SK-N-SH (cell line): ENCODE results near the gene GRM8. TPM values are rescaled to one million over a fixed set of nuclear protein-coding genes. Genes with fewer than 3 reads are reported as not detected.

ENCODE experiments used
- CTCF ChIA-PET: fragments of 300-600, 350-600 bp; formaldehyde crosslinking; extraction: SDS; loops from one replicate; lab custom pipeline; 2021; lab: Yijun Ruan, JAX
- POLR2A ChIA-PET: fragments of 350-600 bp; sonication (Branson Sonifier 250); formaldehyde crosslinking; extraction: SDS; loops from one replicate; lab custom pipeline; 2020; ENCODE audit warnings: antibody characterized with exemption, inconsistent platforms; lab: Yijun Ruan, JAX
- DNase-seq: peaks from one replicate; pipeline ENCODE4 v3.0.0; 2012
- H2AFZ ChIP-seq: fragments of 200-600 bp; sonication (generic); 2 replicates; pipeline ENCODE4 v1.8.1; 2016; ENCODE audit warnings: antibody characterized with exemption, mild to moderate bottlenecking, low read depth
- H3F3A ChIP-seq: fragments of 200-600 bp; sonication (generic); replicated peaks from 2 replicates; pipeline ENCODE3; 2016; ENCODE audit warnings: antibody characterized with exemption, mild to moderate bottlenecking; ENCODE audit not compliant: insufficient read depth
- H3K27ac ChIP-seq, 2 experiments: fragments of 200-500 bp in 1 of 2; fragments of 200-600 bp in 1 of 2; sonication (Bioruptor generic) in 1 of 2; sonication (generic), shearing (Covaris generic) in 1 of 2; 2 replicates each; pipeline versions ENCODE4 v1.5.1 to v1.6.1; 2014 to 2016; ENCODE audit warnings: low read depth in 2 of 2, inconsistent platforms in 1 of 2, low read length in 1 of 2, mild to moderate bottlenecking in 1 of 2, mixed read lengths in 1 of 2
- H3K27me3 ChIP-seq: fragments of 200-600 bp; sonication (generic), shearing (Covaris generic); 2 replicates; pipeline ENCODE4 v1.6.1; 2016; ENCODE audit warnings: mixed run types; ENCODE audit not compliant: insufficient read depth
- H3K36me3 ChIP-seq, 2 experiments: fragments of 200-500 bp in 1 of 2; fragments of 200-600 bp in 1 of 2; sonication (Bioruptor generic) in 1 of 2; sonication (generic) in 1 of 2; replicated peaks in 1 of 2; 2 replicates each; pipeline versions ENCODE3 to v1.5.1; 2014 to 2016; ENCODE audit warnings: low read length in 1 of 2, mild to moderate bottlenecking in 1 of 2; ENCODE audit not compliant: insufficient read depth in 2 of 2, control insufficient read depth in 1 of 2
- H3K4me1 ChIP-seq, 2 experiments: fragments of 200-500 bp in 1 of 2; fragments of 200-600 bp in 1 of 2; sonication (Bioruptor generic) in 1 of 2; sonication (generic), shearing (Covaris generic) in 1 of 2; 2 replicates each; pipeline versions ENCODE4 v1.5.1 to v1.6.1; 2014 to 2016; ENCODE audit warnings: low read depth in 1 of 2, low read length in 1 of 2, mixed run types in 1 of 2; ENCODE audit not compliant: insufficient read depth in 2 of 2, control insufficient read depth in 1 of 2
- H3K4me2 ChIP-seq: fragments of 200-600 bp; sonication (generic), shearing (Covaris generic); 2 replicates; pipeline ENCODE4 v1.6.1; 2017; ENCODE audit warnings: mixed run types
- H3K4me3 ChIP-seq, 2 experiments: fragments of 200-500 bp in 1 of 2; fragments of 200-600 bp in 1 of 2; sonication (Bioruptor generic) in 1 of 2; sonication (generic), shearing (Covaris generic) in 1 of 2; 2 replicates each; pipeline versions ENCODE4 v1.5.1 to v1.8.1; 2014 to 2016; ENCODE audit warnings: low read depth in 2 of 2, inconsistent platforms in 1 of 2, low read length in 1 of 2, mild to moderate bottlenecking in 1 of 2, mixed read lengths in 1 of 2, moderate library complexity in 1 of 2
- H3K79me2 ChIP-seq: fragments of 200-600 bp; sonication (generic); 2 replicates; pipeline ENCODE4 v1.8.1; 2017; ENCODE audit warnings: mild to moderate bottlenecking; ENCODE audit not compliant: insufficient read depth
- H3K9ac ChIP-seq: fragments of 200-600 bp; sonication (generic); 2 replicates; pipeline ENCODE4 v1.6.1; 2017; ENCODE audit warnings: mixed run types
- H3K9me2 ChIP-seq: fragments of 200-600 bp; sonication (generic); 2 replicates; pipeline ENCODE4 v1.6.1; 2017; ENCODE audit warnings: mixed run types
- H3K9me3 ChIP-seq: fragments of 200-600 bp; sonication (generic); 2 replicates; pipeline ENCODE4 v1.6.1; 2017; ENCODE audit warnings: mixed run types, mild to moderate bottlenecking, moderate library complexity
- H4K20me1 ChIP-seq: fragments of 200-600 bp; sonication (generic); 2 replicates; pipeline ENCODE4 v1.6.1; 2017; ENCODE audit warnings: mild to moderate bottlenecking, mixed run types; ENCODE audit not compliant: insufficient read depth
- EP300 ChIP-seq, 2 experiments: IDR thresholded peaks; 2 replicates each; pipeline versions ENCODE4 v1.4.0 to v1.6.1; 2012; ENCODE audit warnings: borderline replicate concordance in 1 of 2, low read depth in 1 of 2, low read length in 1 of 2
- EZH2phosphoT487 ChIP-seq: fragments of 200-600 bp; sonication (generic); IDR thresholded peaks from 2 replicates; pipeline ENCODE4 v1.6.1; 2017; ENCODE audit warnings: low read depth, mixed run types, mild to moderate bottlenecking, antibody characterized with exemption, moderate library complexity, borderline replicate concordance
- FOSL2 ChIP-seq: IDR thresholded peaks from 2 replicates; pipeline ENCODE4 v1.4.0; 2012; ENCODE audit warnings: low read depth, mild to moderate bottlenecking, moderate library complexity, borderline replicate concordance
- GABPA ChIP-seq: IDR thresholded peaks from 2 replicates; pipeline ENCODE4 v1.4.0; 2012; ENCODE audit warnings: low read depth, mild to moderate bottlenecking
- JUND ChIP-seq: IDR thresholded peaks from 2 replicates; pipeline ENCODE4 v1.4.0; 2012
- NRF1 ChIP-seq: IDR thresholded peaks from 2 replicates; pipeline ENCODE4 v1.6.1; 2012; ENCODE audit warnings: low read depth, mild to moderate bottlenecking, low read length
- RCOR1 ChIP-seq: fragments of 150-350 bp; IDR thresholded peaks from 2 replicates; pipeline ENCODE4 v1.6.1; 2017; ENCODE audit warnings: antibody characterized with exemption, low read length
- RFX5 ChIP-seq: IDR thresholded peaks from 2 replicates; pipeline ENCODE4 v1.6.1; 2012; ENCODE audit warnings: mild to moderate bottlenecking, improper control_type of control experiment, low read length
- RXRA ChIP-seq: IDR thresholded peaks from 2 replicates; pipeline ENCODE4 v1.4.0; 2012; ENCODE audit warnings: low read depth, mild to moderate bottlenecking, borderline replicate concordance
- TCF12 ChIP-seq: IDR thresholded peaks from 2 replicates; pipeline ENCODE4 v1.4.0; 2012
- TEAD4 ChIP-seq: IDR thresholded peaks from 2 replicates; pipeline ENCODE4 v1.4.0; 2012; ENCODE audit warnings: mild to moderate bottlenecking, borderline replicate concordance; ENCODE audit not compliant: insufficient read depth
- whole genome bisulfite sequencing: methylation state at CpG from one replicate; pipeline ENCODE4 v1.1.6; 2017; ENCODE audit warnings: low lambda C conversion rate; 5-methylcytosine and 5-hydroxymethylcytosine counted together
- polyA plus RNA-seq, 3 experiments: library from polyadenylated mRNA; depleted of rRNA; stranded (reverse); fragments of >200 nt; gene quantifications; 2 replicates each; pipeline ENCODE4 v1.2.3, GENCODE V29; 2012
- TF ChIP-seq, protein P1 (sequence below): fragments of 150-350 bp; IDR thresholded peaks from 2 replicates; pipeline ENCODE4 v1.6.1; 2017; ENCODE audit warnings: antibody characterized with exemption, low read length, low read depth, borderline replicate concordance
- TF ChIP-seq, protein P2 (sequence below): IDR thresholded peaks from 2 replicates; pipeline ENCODE4 v1.4.0; 2012; ENCODE audit warnings: low read depth

GRM8 gene
- polyA plus RNA-seq, 1 of the 3 experiments (the other 2 are of a cell fraction), result 0.10 TPM

DNA sequence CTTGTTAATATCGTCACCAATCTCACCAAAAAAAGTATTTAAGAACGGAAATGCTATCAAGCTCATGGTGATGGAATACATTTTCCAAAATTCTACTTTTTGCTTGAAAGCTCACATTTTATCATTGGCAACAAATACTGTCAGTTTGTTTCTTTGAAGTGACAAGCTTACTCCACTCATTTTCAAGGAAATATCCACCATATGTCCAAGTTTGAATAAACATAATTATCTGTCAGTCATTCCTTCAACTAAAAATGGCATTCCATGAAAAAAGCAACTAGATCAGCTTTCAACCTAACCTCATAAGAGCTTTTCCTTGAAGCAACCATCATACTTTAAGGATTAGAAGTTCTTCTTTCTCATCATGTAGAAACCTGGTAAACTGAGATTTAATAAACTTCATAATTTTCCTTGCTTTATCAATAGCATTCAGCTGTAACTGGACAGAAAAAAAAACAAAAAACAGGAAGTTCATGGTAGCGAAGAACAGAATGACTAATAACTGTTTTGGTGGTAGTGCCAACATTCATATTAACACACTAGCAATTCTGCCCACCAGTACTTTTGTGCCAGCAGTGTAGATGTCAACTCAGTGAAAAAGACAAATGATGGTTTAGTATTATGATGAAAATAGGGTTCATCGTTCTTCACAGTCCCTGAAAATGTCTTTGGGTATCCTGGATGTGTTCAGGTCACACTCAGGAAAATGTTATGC lies 764.9 kb downstream of the GRM8 start:
- H3K4me1 ChIP-seq, result peaks cover 0 to 11% of the 10 kb centered on the region in 2 experiments; a peak in 3 of 4 replicates
- H3K36me3 ChIP-seq, result no peaks in the 10 kb centered on the region
- no peak for DNase-seq
- H3K9me2 ChIP-seq, result no peaks in the 10 kb centered on the region
- no peak for TF ChIP-seq NRF1
- no peak overlapping the region for H3K27ac ChIP-seq
- H3F3A ChIP-seq, result no peaks in the 10 kb centered on the region
- H3K4me3 ChIP-seq, result no peak overlapping the region
- ChIA-PET CTCF (interaction anchor here (0.9 kb wide), 1 partner anchor 10 kb away, joined by 3 read pairs; no protein-coding TSS in a partner anchor), POLR2A (no interaction called here)
- no peak overlapping the region for H2AFZ ChIP-seq
- no peak overlapping the region for H3K4me2 ChIP-seq
- 32% methylated on average over 4 of the region's 4 CpGs for WGBS
- H3K79me2 ChIP-seq, result no peaks in the 10 kb centered on the region
- no peaks in the 10 kb centered on the region for H3K27me3 ChIP-seq
- H3K9me3 ChIP-seq, result no peaks in the 10 kb centered on the region
- no peak overlapping the region for H3K9ac ChIP-seq
- H4K20me1 ChIP-seq, result no peaks in the 10 kb centered on the region

DNA sequence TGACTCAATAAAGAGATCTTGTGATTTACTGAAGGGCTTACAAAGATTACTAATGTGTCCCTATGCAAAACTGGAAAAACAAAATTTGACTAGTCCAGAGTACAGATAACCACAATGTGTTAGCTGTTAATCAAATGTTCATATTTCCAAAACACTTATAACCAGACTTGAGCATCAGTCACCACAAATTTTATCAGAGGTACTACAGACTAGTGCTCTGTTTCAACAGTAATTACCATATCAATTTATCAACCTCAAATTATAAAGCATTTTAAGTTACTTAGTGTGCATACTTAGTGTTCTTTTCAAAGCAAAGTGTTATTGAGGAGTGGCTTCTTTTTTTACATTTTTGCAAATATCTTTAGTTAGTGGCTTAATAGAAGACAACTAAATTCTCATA lies 765.9 kb downstream of the GRM8 start:
- no peaks in the 10 kb centered on the region for H4K20me1 ChIP-seq
- H3K79me2 ChIP-seq, result no peaks in the 10 kb centered on the region
- H3K36me3 ChIP-seq, result no peaks in the 10 kb centered on the region
- TF ChIP-seq, protein P1, sequence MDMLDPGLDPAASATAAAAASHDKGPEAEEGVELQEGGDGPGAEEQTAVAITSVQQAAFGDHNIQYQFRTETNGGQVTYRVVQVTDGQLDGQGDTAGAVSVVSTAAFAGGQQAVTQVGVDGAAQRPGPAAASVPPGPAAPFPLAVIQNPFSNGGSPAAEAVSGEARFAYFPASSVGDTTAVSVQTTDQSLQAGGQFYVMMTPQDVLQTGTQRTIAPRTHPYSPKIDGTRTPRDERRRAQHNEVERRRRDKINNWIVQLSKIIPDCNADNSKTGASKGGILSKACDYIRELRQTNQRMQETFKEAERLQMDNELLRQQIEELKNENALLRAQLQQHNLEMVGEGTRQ, result no peak
- TF ChIP-seq, protein P2, sequence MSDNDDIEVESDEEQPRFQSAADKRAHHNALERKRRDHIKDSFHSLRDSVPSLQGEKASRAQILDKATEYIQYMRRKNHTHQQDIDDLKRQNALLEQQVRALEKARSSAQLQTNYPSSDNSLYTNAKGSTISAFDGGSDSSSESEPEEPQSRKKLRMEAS, result no peak
- no peak for TF ChIP-seq GABPA
- 0 out of 2 replicates have a peak, but pooled peaks have one; percentile 14 for TF ChIP-seq RCOR1
- peak in 1 of 2 experiments; percentile 64; a peak in 2 of 4 replicates for TF ChIP-seq EP300 (IDR thresholded peaks at IDR 0.05; ENCODE audit: borderline replicate concordance in 1 of 2, low read depth in 1 of 2, low read length in 1 of 2)
- TF ChIP-seq RXRA, result no peak
- TF ChIP-seq TCF12, result no peak
- TF ChIP-seq RFX5, result no peak
- no peak for TF ChIP-seq JUND
- no peak for TF ChIP-seq FOSL2
- TF ChIP-seq NRF1, result no peak
- no peak for TF ChIP-seq EZH2phosphoT487
- TF ChIP-seq TEAD4, result no peak
- no peak overlapping the region for H3K4me3 ChIP-seq
- H3K9ac ChIP-seq, result no peak overlapping the region
- CTCF ChIA-PET, result no interaction called here
- H3K9me2 ChIP-seq, result no peaks in the 10 kb centered on the region
- no peak overlapping the region for H2AFZ ChIP-seq
- H3K27me3 ChIP-seq, result no peaks in the 10 kb centered on the region
- no peak overlapping the region for H3K4me2 ChIP-seq
- H3K27ac ChIP-seq, result no peak overlapping the region
- DNase-seq, result no peak
- POLR2A ChIA-PET, result no interaction called here
- H3F3A ChIP-seq, result no peaks in the 10 kb centered on the region
- H3K4me1 ChIP-seq, result peaks cover 0 to 11% of the 10 kb centered on the region in 2 experiments; a peak in 3 of 4 replicates
- no peaks in the 10 kb centered on the region for H3K9me3 ChIP-seq
